ENCODE measurements around the gene MMP24OS. TPM values are rescaled to one million over a fixed set of nuclear protein-coding genes. Genes with fewer than 3 reads are reported as not detected.

MMP24OS gene
- total and polyA plus RNA-seq, 7 donors = 23.2 to 115 (median 39.8) TPM

GRCh38 chr20:35303735-35304491 lies 26.0 kb upstream of the MMP24OS start:
- Histone ChIP-seq H3K36me3 (peaks cover 0 to 4% (median 0%) of the 10 kb centered on the region in 4 donors), H3K4me3 (no peak overlapping the region), H3K4me1 (peaks cover 0 to 66% (median 62%) of the 10 kb centered on the region in 4 donors), H3K27me3 (no peaks in the 10 kb centered on the region), H3K9me3 (no peaks in the 10 kb centered on the region), H3K27ac (peak overlapping the region in 3 of 4 donors; percentile 43 to 84 (median 51))
- TF ChIP-seq CTCF (IDR thresholded peaks at IDR 0.05) (peak; percentile 83 to 92 (median 90)), POLR2A (IDR thresholded peaks at IDR 0.05) (no peak)
- 20 to 30% methylated on average over 18 of the region's 18 CpGs for WGBS, 2 donors
- intact Hi-C loops (cut with DNase I) = loop anchor here (1.0 kb wide), 1 partner anchor 134 kb away; the partner anchor contains the start of gene GDF5
- DNase-seq = peak; percentile 92

- WGBS, 2 donors = 77 to 88% methylated on average over 11 of the region's 11 CpGs
- Histone ChIP-seq H3K27me3 (no peaks in the 10 kb centered on the region), H3K27ac (peak overlapping the region in 3 of 4 donors; percentile 43 to 84 (median 51)), H3K36me3 (peaks cover 0 to 4% (median 0%) of the 10 kb centered on the region in 4 donors), H3K9me3 (no peaks in the 10 kb centered on the region), H3K4me1 (peaks cover 0 to 60% (median 56%) of the 10 kb centered on the region in 4 donors), H3K4me3 (no peak overlapping the region)
- intact Hi-C loops (cut with DNase I) = loop anchor here (1.0 kb wide), 1 partner anchor 135 kb away; the partner anchor contains the start of gene GDF5
- TF ChIP-seq CTCF (IDR thresholded peaks at IDR 0.05) (no peak), POLR2AphosphoS5 (IDR thresholded peaks at IDR 0.05) (no peak), POLR2A (IDR thresholded peaks at IDR 0.05) (no peak), EP300 (IDR thresholded peaks at IDR 0.05) (no peak)
- no peak for DNase-seq
These were observed 25.4 kb upstream of the MMP24OS start for GRCh38 chr20:35303382-35303734.

GRCh38 chr20:35302421-35303335 lies 24.8 kb upstream of the MMP24OS start:
- 69 to 81% methylated on average over 6 of the region's 6 CpGs for WGBS, 2 donors
- H3K9me3 ChIP-seq = no peaks in the 10 kb centered on the region
- peaks cover 0 to 4% (median 0%) of the 10 kb centered on the region in 4 donors for H3K36me3 ChIP-seq
- peaks cover 0 to 54% (median 50%) of the 10 kb centered on the region in 4 donors for H3K4me1 ChIP-seq
- no peaks in the 10 kb centered on the region for H3K27me3 ChIP-seq
- H3K27ac ChIP-seq = peak overlapping the region in 3 of 4 donors; percentile 43 to 84 (median 51)
- TF ChIP-seq POLR2A (IDR thresholded peaks at IDR 0.05) = no peak
- TF ChIP-seq EP300 (IDR thresholded peaks at IDR 0.05) = no peak
- no peak for TF ChIP-seq POLR2AphosphoS5 (IDR thresholded peaks at IDR 0.05)
- TF ChIP-seq CTCF (IDR thresholded peaks at IDR 0.05) = no peak
- DNase-seq = no peak
- no peak overlapping the region for H3K4me3 ChIP-seq
- intact Hi-C loops (cut with DNase I) = loop anchor here (1.0 kb wide), 1 partner anchor 136 kb away; the partner anchor contains the start of gene GDF5

DNA sequence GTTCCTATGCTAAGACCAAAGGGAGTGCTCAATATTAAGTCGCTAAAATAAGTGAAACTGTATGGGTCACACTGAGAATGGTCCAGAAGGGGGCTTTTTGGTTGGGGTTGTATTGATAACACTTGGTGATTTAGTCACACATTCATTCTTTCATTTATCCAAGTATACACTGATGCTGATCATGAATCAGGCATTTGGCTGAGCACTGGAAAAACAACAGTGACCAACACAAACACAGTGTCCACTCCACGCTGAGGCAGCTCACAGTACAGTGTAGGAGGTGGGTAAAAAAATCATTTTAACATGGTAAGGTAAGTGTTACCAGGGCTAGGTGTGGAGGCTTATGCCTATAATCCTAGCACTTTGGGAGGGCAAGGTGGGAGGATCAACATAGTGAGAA lies 23.5 kb upstream of the MMP24OS start:
- no peak for DNase-seq
- H3K9me3 ChIP-seq = no peaks in the 10 kb centered on the region
- H3K36me3 ChIP-seq = peaks cover 0 to 4% (median 0%) of the 10 kb centered on the region in 4 donors
- no peaks in the 10 kb centered on the region for H3K27me3 ChIP-seq
- intact Hi-C loops (cut with DNase I) = no loop called here
- no peak for TF ChIP-seq POLR2AphosphoS5 (IDR thresholded peaks at IDR 0.05)
- no peak for TF ChIP-seq EP300 (IDR thresholded peaks at IDR 0.05)
- no peak for TF ChIP-seq CTCF (IDR thresholded peaks at IDR 0.05)
- no peak for TF ChIP-seq POLR2A (IDR thresholded peaks at IDR 0.05)
- H3K4me3 ChIP-seq = no peak overlapping the region
- 92 to 97% methylated on average over 2 of the region's 2 CpGs for WGBS, 2 donors
- H3K4me1 ChIP-seq = peaks cover 0 to 41% (median 37%) of the 10 kb centered on the region in 4 donors
- H3K27ac ChIP-seq = peak overlapping the region in 2 of 4 donors; percentile 43 to 51

Measured in sigmoid colon (tissue), 7 donors.